Kidney (tissue), 14 donors: ENCODE results near the gene ELMOD2. TPM values are rescaled to one million over a fixed set of nuclear protein-coding genes. Genes with fewer than 3 reads are reported as not detected.

Source experiments
- DNase-seq, 5 donors: peaks; one replicate each; pipeline ENCODE4 v3.0.0-alpha.2; 2013 to 2020
- FAIRE-seq: peaks from 2 replicates; lab custom pipeline; 2012; peaks lifted over from hg19 to GRCh38; lab: Jason Lieb, UNC
- H3K27ac ChIP-seq, 2 donors: one replicate each; pipeline ENCODE4 v1.7.0; 2013; ENCODE audit warnings: low read depth in 2 of 2, low read length in 2 of 2, inconsistent platforms in 1 of 2
- H3K27me3 ChIP-seq: one replicate; pipeline ENCODE4 v1.7.1; 2013; ENCODE audit warnings: low read length, inconsistent platforms; ENCODE audit not compliant: control insufficient read depth, insufficient read depth
- H3K36me3 ChIP-seq, 3 donors: one replicate each; pipeline versions ENCODE4 v1.7.0 to v1.7.1; 2013; ENCODE audit warnings: low read length in 3 of 3, control low read depth in 1 of 3, inconsistent platforms in 1 of 3; ENCODE audit not compliant: insufficient read depth in 3 of 3, control insufficient read depth in 2 of 3
- H3K4me1 ChIP-seq, 3 donors: one replicate each; pipeline versions ENCODE4 v1.7.0 to v1.7.1; 2013; ENCODE audit warnings: low read length in 3 of 3, inconsistent platforms in 1 of 3, low read depth in 1 of 3; ENCODE audit not compliant: control insufficient read depth in 2 of 3, insufficient read depth in 2 of 3
- H3K4me3 ChIP-seq, 3 donors: one replicate each; pipeline versions ENCODE4 v1.7.0 to v1.8.1; 2013; ENCODE audit warnings: low read length in 3 of 3, control low read depth in 1 of 3, inconsistent platforms in 1 of 3
- H3K9ac ChIP-seq, 3 donors: one replicate each; pipeline versions ENCODE4 v1.7.0 to v1.7.1; 2013; ENCODE audit warnings: low read length in 3 of 3, control low read depth in 1 of 3, inconsistent platforms in 1 of 3
- H3K9me3 ChIP-seq, 3 donors: one replicate each; pipeline versions ENCODE4 v1.7.0 to v1.7.1; 2013; ENCODE audit warnings: low read length in 3 of 3, control low read depth in 1 of 3, inconsistent platforms in 1 of 3; ENCODE audit not compliant: control insufficient read depth in 2 of 3, insufficient read depth in 1 of 3
- intact Hi-C: fragments of 100-400 bp; cut with DNase I; formaldehyde crosslinking; loops from one replicate; pipeline ENCODE4 v1.11.1; 2022
- polyA plus RNA-seq: library from polyadenylated mRNA; stranded (reverse); fragments of 350-450 nt; fragmentation: Illumina TruSeq; extraction: RNeasy Lipid Tissue Mini Kit (QIAGEN cat#74804); gene quantifications from one replicate; pipeline ENCODE4 v1.2.3, GENCODE V29; 2014; ENCODE audit warnings: low read depth, low replicate concordance; ENCODE audit not compliant: insufficient read depth
- total RNA-seq: library from RNA; stranded (reverse); fragmentation: NEBNext Ultra II Directional; extraction: Animal tissue kit (Norgen Biotek cat#: 25700); gene quantifications from one replicate; pipeline ENCODE4 v1.2.1, GENCODE V29; 2021
- TF ChIP-seq, protein P1 (sequence below): IDR thresholded peaks from 3 replicates; pipeline ENCODE4 v1.5.1; 2012; ENCODE audit warnings: mild to moderate bottlenecking, moderate library complexity, borderline replicate concordance; ENCODE audit not compliant: insufficient read depth; ENCODE audit errors: extremely low read depth
- donor health status: control.
- donor health status: control.
- donor health status: control.
- donor health status: control.
- donor health status: control.
- donor health status: DM: yes; HTN: yes; CAD: no.
- donor health status: Normal renal cell carcinoma (clear cell type).

The ELMOD2 gene
- total and polyA plus RNA-seq, 2 donors from 2014 or later = 13.3 to 25.6 TPM

DNA sequence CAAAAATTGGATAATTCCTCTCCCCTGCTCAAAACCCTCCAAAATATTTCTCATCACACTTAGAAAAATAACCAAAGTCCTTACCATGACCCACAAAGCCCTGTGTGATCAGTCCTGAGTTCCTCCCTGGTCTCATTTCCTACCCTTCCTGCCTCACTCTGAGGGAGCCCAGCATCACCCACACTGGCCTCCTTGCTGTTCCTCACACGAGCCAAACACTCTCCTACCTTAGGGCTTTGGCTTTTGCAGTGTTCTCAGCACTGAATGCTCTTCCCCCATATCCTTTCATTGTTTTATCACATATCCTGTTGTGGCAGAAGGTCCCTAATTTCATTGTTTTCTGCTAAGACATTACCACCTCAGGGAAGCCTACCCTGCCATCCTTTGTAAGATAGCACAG, 38.0 kb upstream of the ELMOD2 start:
- Histone ChIP-seq H3K36me3 (no peaks in the 10 kb centered on the region), H3K9ac (no peak overlapping the region), H3K27me3 (no peaks in the 10 kb centered on the region), H3K27ac (no peak overlapping the region), H3K9me3 (peaks cover 0 to 3% (median 0%) of the 10 kb centered on the region in 3 donors), H3K4me3 (no peak overlapping the region), H3K4me1 (no peaks in the 10 kb centered on the region)
- no peak for DNase-seq
- TF ChIP-seq, protein P1, sequence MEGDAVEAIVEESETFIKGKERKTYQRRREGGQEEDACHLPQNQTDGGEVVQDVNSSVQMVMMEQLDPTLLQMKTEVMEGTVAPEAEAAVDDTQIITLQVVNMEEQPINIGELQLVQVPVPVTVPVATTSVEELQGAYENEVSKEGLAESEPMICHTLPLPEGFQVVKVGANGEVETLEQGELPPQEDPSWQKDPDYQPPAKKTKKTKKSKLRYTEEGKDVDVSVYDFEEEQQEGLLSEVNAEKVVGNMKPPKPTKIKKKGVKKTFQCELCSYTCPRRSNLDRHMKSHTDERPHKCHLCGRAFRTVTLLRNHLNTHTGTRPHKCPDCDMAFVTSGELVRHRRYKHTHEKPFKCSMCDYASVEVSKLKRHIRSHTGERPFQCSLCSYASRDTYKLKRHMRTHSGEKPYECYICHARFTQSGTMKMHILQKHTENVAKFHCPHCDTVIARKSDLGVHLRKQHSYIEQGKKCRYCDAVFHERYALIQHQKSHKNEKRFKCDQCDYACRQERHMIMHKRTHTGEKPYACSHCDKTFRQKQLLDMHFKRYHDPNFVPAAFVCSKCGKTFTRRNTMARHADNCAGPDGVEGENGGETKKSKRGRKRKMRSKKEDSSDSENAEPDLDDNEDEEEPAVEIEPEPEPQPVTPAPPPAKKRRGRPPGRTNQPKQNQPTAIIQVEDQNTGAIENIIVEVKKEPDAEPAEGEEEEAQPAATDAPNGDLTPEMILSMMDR = no peak
- no peak for FAIRE-seq
- intact Hi-C loops = no loop called here

DNA sequence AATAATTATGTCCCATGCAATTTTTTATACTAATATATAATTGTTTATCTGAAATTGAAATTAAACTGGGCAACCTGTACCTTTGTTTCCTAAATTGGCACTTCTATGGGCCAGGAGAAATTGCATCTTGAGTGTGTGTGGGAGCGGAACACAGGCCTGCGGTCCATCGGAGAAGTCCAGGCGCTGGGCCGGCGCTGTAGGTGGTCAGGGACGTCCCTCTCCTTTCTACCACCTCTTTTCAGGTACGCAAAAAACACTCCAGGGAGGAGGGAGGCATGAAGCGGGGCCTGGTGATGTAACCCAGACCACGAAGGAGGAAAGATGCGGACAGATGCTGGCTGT, 26.6 kb upstream of the ELMOD2 start:
- H3K4me1 ChIP-seq = no peaks in the 10 kb centered on the region
- TF ChIP-seq, protein P1 = no peak
- no peaks in the 10 kb centered on the region for H3K36me3 ChIP-seq
- no peak overlapping the region for H3K9ac ChIP-seq
- no peak for FAIRE-seq
- peak in 1 of 5 donors; percentile 39 for DNase-seq
- no peaks in the 10 kb centered on the region for H3K9me3 ChIP-seq
- intact Hi-C loops = no loop called here
- H3K4me3 ChIP-seq = no peak overlapping the region
- H3K27me3 ChIP-seq = peaks cover 14% of the 10 kb centered on the region
- H3K27ac ChIP-seq = no peak overlapping the region

DNA sequence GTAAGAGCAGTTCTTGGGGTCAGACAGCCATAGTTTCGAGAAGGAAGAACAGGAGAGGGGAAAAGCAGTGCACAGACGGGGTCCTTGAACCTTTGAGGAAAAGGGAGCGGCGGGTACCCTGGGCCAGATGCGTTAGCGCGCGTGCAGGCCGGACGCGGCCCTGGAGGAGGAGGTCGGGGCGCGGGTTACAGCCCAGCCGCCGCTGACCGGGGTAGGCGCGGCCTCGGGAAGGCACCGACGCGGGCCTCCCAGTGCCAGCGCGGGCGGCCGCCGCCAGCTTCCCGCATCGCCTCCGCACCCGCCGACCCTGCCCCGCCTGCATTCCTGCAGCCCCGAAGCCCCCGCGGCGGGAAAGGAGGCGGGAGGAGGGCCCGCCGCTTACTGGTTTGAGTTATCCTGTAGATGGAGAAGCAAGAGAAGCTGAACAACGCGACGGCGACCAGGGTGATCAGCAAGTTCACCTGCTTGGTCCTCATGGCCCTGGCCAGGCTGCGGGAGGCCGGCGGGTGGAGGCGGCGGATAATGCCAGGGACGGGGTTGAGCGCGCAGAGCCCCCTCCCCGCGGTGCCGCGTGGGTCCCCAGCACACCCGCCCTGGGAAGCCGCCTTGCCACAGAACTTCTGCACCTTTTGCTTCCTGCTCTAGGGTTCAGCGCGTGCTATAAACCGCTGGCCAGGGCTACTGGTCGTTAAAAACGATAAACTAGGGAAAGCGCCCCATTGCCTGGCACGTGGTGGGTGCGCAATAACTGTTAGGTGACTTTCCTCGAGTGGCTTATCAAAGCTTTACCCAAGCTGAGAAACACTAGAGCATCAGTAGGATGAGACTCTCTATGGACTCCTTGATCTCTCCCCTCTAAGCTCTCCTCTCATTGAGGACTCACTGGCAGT, 26.0 kb upstream of the ELMOD2 start, which contains the start of gene MGAT4D:
Gene MGAT4D (minus strand): TSS at position 547 of the 890 bp plus-strand sequence. CDS start 71 bp downstream, at position 476.
- FAIRE-seq (no peak), DNase-seq (peak in 4 of 5 donors; percentile 37 to 47 (median 42))
- Histone ChIP-seq H3K27me3 (peaks cover 14% of the 10 kb centered on the region), H3K27ac (no peak within 1 kb of the TSS), H3K9ac (no peak within 1 kb of the TSS), H3K9me3 (no peaks in the 10 kb centered on the region), H3K36me3 (no peaks in the 10 kb centered on the region), H3K4me1 (no peaks in the 10 kb centered on the region), H3K4me3 (no peak within 1 kb of the TSS)
- TF ChIP-seq, protein P1 = no peak
- intact Hi-C loops = no loop called here
